HEK293T (cell line): ENCODE data around the gene IGFBP5.

ENCODE experiments used
- CTCF ChIA-PET: fragments of 350-600 bp; formaldehyde crosslinking; extraction: SDS; loops from one replicate; lab custom pipeline; 2021; ENCODE audit warnings: antibody characterized with exemption, inconsistent platforms; lab: Yijun Ruan, JAX
- POLR2A ChIA-PET: fragments of 350-600 bp; formaldehyde crosslinking; extraction: SDS; loops from one replicate; lab custom pipeline; 2020; ENCODE audit warnings: antibody characterized with exemption, inconsistent platforms; lab: Yijun Ruan, JAX
- DNase-seq: peaks from one replicate; pipeline ENCODE4 v3.0.0; 2012; ENCODE audit warnings: mixed read lengths; ENCODE audit errors: extremely low spot score
- ARNT ChIP-seq: fragments of 450-650 bp; IDR thresholded peaks from 2 replicates; pipeline ENCODE4 v1.6.1; 2017; ENCODE audit warnings: mild to moderate bottlenecking
- BHLHE40 ChIP-seq: fragments of 450-650 bp; IDR thresholded peaks from 2 replicates; pipeline ENCODE4 v1.6.1; 2016; ENCODE audit warnings: mild to moderate bottlenecking, moderate library complexity, borderline replicate concordance
- CTBP1 ChIP-seq: fragments of 450-650 bp; IDR thresholded peaks from 2 replicates; pipeline ENCODE4 v1.6.1; 2016; ENCODE audit warnings: borderline replicate concordance
- ELF4 ChIP-seq: fragments of 450-650 bp; IDR thresholded peaks from 2 replicates; pipeline ENCODE4 v1.6.1; 2017; ENCODE audit warnings: antibody characterized with exemption
- FOXA1 ChIP-seq: fragments of 450-650 bp; IDR thresholded peaks from 2 replicates; pipeline ENCODE4 v1.6.1; 2016; ENCODE audit warnings: mild to moderate bottlenecking
- FOXK2 ChIP-seq: fragments of 450-650 bp; IDR thresholded peaks from 2 replicates; pipeline ENCODE4 v1.6.1; 2016; ENCODE audit warnings: mild to moderate bottlenecking
- FOXM1 ChIP-seq: fragments of 450-650 bp; IDR thresholded peaks from 2 replicates; pipeline ENCODE4 v1.6.1; 2017; ENCODE audit warnings: mild to moderate bottlenecking, borderline replicate concordance
- HDGF ChIP-seq: fragments of 450-650 bp; IDR thresholded peaks from 2 replicates; pipeline ENCODE4 v1.6.1; 2017; ENCODE audit warnings: antibody characterized with exemption, borderline replicate concordance
- L3MBTL2 ChIP-seq: fragments of 450-650 bp; conservative IDR thresholded peaks from 2 replicates; pipeline ENCODE4 v1.6.1; 2016; ENCODE audit warnings: mild to moderate bottlenecking
- LEF1 ChIP-seq: fragments of 450-650 bp; IDR thresholded peaks from 2 replicates; pipeline ENCODE4 v1.6.1; 2017; ENCODE audit warnings: mild to moderate bottlenecking, borderline replicate concordance
- NFRKB ChIP-seq: fragments of 450-650 bp; IDR thresholded peaks from 2 replicates; pipeline ENCODE4 v1.6.1; 2016; ENCODE audit warnings: mild to moderate bottlenecking, moderate library complexity
- SP1 ChIP-seq: fragments of 450-650 bp; IDR thresholded peaks from 2 replicates; pipeline ENCODE4 v1.6.1; 2017
- SUZ12 ChIP-seq: fragments of 450-650 bp; IDR thresholded peaks from 2 replicates; pipeline ENCODE4 v1.6.1; 2016; ENCODE audit warnings: mild to moderate bottlenecking
- TARDBP ChIP-seq: fragments of 450-650 bp; IDR thresholded peaks from 2 replicates; pipeline ENCODE4 v1.6.1; 2016
- ZNF384 ChIP-seq: fragments of 450-650 bp; IDR thresholded peaks from 2 replicates; pipeline ENCODE4 v1.6.1; 2016
- TF ChIP-seq, protein P1 (sequence below): fragments of 450-650 bp; IDR thresholded peaks from 2 replicates; pipeline ENCODE4 v1.6.1; 2016

The IGFBP5 gene

DNA sequence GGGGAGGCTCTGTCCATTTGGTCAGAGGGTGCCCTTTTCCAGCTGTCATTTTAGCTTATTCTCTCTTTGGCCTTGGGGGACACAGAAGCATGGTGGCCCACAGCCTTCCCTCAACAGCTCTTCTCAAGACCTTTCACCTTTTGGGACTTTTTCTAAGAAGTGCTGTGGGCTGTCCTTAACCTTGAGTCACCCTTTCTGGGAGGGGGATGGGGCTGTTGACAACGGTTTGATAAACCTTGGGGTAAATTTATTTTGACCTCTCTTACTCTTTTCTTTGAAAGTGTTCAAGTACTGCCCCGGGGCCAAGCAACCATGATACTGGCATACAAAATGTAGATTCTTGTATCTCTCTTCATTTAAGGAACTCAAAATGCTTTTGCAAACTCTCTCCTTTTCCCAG lies 13.7 kb downstream of the IGFBP5 start:
- CTCF ChIA-PET = interaction anchor here (0.5 to 1.2 kb wide), 7 partner anchors 8 to 1075 kb away, joined by 3 to 6 read pairs (median 3); no protein-coding TSS in a partner anchor
- POLR2A ChIA-PET = no interaction called here
- no peak for DNase-seq
- TF ChIP-seq FOXM1 (no peak), FOXK2 (no peak)

DNA sequence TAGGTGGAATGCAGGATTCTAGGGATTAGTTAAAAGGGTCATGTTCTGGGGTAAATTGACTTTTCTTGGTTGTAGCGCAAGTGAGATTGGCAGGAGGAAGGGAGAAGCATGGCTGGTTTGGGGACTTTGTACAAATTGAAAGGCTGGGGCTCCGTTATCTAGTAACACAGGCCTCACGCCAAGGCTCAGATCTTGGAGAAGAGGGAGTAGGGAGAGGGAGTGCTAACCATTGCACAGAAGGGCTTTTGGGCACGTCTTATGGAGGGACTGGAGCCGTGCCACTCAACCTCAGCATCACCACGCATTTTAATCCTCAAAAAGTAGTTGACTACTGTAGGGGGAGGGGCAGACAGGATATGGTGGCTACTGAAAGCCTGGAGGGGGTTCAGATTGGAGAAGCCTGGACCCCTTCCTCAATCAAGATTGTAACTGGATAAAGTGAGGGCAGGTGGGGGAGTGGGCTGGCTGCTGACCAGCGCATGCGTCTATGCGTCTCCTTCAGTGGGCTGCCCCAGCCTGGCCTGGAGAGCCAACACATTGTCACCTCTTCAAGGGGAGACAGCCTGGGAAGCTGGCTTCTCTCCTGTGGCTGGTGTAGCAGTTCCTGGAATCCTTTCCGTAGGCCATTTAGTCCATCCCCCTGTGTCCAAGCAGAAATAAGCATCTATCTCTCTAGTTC lies 14.3 kb downstream of the IGFBP5 start:
- no peak for TF ChIP-seq SUZ12
- TF ChIP-seq FOXA1 = no peak
- no peak for TF ChIP-seq SP1
- TF ChIP-seq ARNT = no peak
- TF ChIP-seq CTBP1 = no peak
- TF ChIP-seq ELF4 = no peak
- no peak for TF ChIP-seq ZNF384
- TF ChIP-seq TARDBP = no peak
- TF ChIP-seq, protein P1, sequence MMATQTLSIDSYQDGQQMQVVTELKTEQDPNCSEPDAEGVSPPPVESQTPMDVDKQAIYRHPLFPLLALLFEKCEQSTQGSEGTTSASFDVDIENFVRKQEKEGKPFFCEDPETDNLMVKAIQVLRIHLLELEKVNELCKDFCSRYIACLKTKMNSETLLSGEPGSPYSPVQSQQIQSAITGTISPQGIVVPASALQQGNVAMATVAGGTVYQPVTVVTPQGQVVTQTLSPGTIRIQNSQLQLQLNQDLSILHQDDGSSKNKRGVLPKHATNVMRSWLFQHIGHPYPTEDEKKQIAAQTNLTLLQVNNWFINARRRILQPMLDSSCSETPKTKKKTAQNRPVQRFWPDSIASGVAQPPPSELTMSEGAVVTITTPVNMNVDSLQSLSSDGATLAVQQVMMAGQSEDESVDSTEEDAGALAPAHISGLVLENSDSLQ = no peak
- TF ChIP-seq BHLHE40 = no peak
- TF ChIP-seq LEF1 = no peak
- no peak for TF ChIP-seq FOXM1
- TF ChIP-seq NFRKB = no peak
- no peak for DNase-seq
- ChIA-PET CTCF (interaction anchor here (0.6 to 1.2 kb wide), 3 partner anchors 185 to 1075 kb away, joined by 3 read pairs; no protein-coding TSS in a partner anchor), POLR2A (no interaction called here)

DNA sequence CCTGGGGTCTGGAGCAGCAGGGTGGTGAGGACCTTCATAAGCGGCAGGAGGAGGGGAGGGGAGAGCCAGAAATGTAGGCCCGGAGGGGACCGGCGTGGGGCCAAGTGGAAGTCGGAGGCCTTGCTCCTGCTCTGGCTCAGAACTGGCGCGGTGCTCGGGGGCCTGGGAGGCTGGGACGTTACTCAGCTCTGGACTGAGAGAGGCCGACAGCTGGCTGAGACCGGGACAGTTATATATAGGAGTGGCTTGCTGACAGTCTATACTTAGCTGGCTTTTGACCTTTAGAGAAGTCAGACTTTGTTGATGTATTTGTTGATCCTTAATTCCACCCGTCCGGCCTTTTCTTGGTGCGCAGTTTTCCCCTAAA lies 15.7 kb downstream of the IGFBP5 start:
- TF ChIP-seq FOXA1 = no peak
- TF ChIP-seq SUZ12 = no peak
- TF ChIP-seq BHLHE40 = no peak
- TF ChIP-seq, protein P1 = no peak
- TF ChIP-seq ZNF384 = no peak
- TF ChIP-seq TARDBP = no peak
- TF ChIP-seq LEF1 = no peak
- no peak for TF ChIP-seq FOXK2
- TF ChIP-seq FOXM1 = no peak
- no peak for TF ChIP-seq SP1
- no peak for TF ChIP-seq ARNT
- no peak for TF ChIP-seq HDGF
- TF ChIP-seq NFRKB = no peak
- no peak for TF ChIP-seq CTBP1
- no peak for DNase-seq
- ChIA-PET POLR2A (no interaction called here), CTCF (interaction anchor here (0.6 kb wide), 1 partner anchor 331 kb away, joined by 3 read pairs; no protein-coding TSS in a partner anchor)

DNA sequence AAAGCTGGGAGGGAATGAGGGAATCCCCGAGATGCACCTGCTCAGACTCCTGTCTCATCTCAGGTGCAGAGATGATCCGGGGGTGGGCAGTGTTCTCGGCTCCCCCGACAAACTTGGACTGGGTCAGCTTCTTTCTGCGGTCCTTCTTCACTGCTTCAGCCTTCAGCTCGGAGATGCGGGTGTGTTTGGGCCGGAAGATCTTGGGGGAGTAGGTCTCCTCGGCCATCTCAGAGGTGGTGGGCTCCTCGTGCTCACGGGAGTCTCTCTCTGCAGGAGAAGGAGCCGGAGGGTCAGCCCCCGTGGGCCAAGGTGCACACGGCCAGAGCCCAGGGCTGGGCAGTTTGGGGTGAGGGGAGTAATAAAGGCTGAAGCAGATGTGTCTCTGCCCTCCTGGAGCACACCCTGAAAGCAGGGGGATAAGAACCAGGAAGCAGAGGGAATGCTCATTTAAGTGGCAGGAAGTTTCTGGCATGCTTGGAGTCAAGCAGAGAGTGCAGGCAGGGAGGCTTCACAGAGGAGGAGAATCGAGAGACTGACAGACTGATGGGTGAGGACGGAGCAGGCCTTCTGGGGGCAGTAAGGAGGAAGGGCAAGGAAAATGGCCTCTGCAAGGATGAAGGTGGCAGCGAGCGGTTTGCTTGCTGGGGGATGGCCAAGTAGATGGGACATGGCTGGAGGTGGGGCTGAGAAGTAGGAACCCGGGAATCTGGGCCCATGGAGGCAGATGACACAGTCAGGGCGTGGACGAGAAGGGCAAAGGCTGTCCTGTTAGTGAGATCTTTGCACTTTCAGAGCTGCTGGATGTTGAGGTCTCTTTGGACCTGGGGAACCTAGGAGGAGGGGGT lies 16.3 kb downstream of the IGFBP5 start:
- TF ChIP-seq HDGF = no peak
- TF ChIP-seq L3MBTL2 = no peak
- no peak for TF ChIP-seq CTBP1
- TF ChIP-seq NFRKB = no peak
- TF ChIP-seq FOXA1 = no peak
- TF ChIP-seq LEF1 = no peak
- TF ChIP-seq TARDBP = no peak
- TF ChIP-seq FOXM1 = no peak
- TF ChIP-seq FOXK2 = no peak
- TF ChIP-seq, protein P1 = no peak
- no peak for TF ChIP-seq SP1
- no peak for TF ChIP-seq ELF4
- POLR2A ChIA-PET = no interaction called here
- CTCF ChIA-PET = interaction anchor here (0.6 kb wide), 1 partner anchor 332 kb away, joined by 3 read pairs; no protein-coding TSS in a partner anchor
- no peak for DNase-seq

DNA sequence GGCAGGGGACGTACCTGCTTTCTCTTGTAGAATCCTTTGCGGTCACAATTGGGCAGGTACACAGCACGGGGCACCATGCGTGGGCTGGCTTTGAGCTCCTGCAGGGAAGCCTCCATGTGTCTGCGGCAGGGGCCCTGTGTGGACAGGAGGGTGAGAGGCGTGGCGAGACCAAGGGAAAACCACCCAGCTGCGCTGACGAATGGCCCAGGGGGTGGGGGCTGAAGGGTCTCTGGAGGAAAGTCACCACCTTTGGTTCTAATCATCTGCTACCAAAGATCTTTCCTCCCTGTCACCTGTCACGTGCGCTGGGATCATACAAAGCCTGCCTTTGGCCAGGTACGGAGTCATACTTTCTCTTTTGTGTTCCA lies 17.3 kb downstream of the IGFBP5 start:
- no peak for DNase-seq
- ChIA-PET POLR2A (no interaction called here), CTCF (no interaction called here)
- TF ChIP-seq SP1 (no peak), FOXK2 (no peak), FOXM1 (no peak), SUZ12 (no peak), FOXA1 (no peak), ARNT (no peak), L3MBTL2 (no peak), HDGF (no peak), CTBP1 (no peak), BHLHE40 (no peak), ZNF384 (no peak)

DNA sequence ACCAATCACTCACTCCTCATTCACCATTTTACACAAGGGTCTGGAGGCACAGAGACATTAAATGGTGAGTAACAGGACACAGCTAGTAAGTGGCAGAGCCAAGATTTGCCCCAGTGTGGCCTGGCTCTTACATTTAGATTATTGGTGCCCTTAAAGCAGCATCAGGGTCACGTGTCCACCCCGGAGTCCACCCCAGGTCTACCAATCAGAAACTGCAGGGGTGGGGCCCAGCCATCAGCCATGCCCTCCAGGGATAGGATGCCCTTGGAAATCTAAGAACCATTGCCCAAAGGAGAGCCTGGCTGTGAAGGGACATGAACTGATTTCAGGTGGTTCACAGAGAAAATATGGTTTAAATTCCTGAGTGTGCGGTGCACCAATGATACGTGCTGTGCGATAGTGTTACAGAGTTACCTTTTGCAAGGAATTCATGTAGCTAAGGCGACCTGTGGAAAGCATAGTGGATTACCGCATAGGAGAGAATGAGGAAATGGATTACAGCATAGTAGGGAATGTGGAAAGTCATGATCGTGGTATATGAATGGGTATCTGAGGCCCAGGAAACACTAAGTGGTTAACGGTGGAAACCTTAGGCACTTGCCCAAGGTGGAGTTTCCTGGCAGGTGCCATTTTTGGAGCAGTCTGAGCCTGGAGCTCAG lies 17.8 kb downstream of the IGFBP5 start:
- TF ChIP-seq FOXA1 = no peak
- CTCF ChIA-PET = no interaction called here
- DNase-seq = no peak
- POLR2A ChIA-PET = no interaction called here
